Endothelial cell of umbilical vein (primary cell): Measurements from ENCODE around the gene PLAC8L1.

Experiments used
- CTCF ChIP-seq, 2 donors: IDR thresholded peaks; 1 replicate in 1 of 2; 2 replicates in 1 of 2; pipeline ENCODE4 v1.5.1; 2011; ENCODE audit warnings: low read length in 2 of 2, mild to moderate bottlenecking in 2 of 2, moderate library complexity in 2 of 2, control low read depth in 1 of 2, inconsistent platforms in 1 of 2, low read depth in 1 of 2; ENCODE audit not compliant: insufficient read depth in 1 of 2; ENCODE audit errors: extremely low read depth in 1 of 2
- EZH2 ChIP-seq: IDR thresholded peaks from 2 replicates; pipeline ENCODE4 v1.6.1; 2012; ENCODE audit warnings: borderline replicate concordance, low read depth, mild to moderate bottlenecking, moderate library complexity, low read length, inconsistent platforms; ENCODE audit not compliant: severe bottlenecking
- FOS ChIP-seq: IDR thresholded peaks from 2 replicates; pipeline ENCODE4 v1.6.1; 2011; ENCODE audit warnings: mild to moderate bottlenecking, low read length, moderate library complexity, borderline replicate concordance; ENCODE audit not compliant: insufficient read depth
- GATA2 ChIP-seq: IDR thresholded peaks from 2 replicates; pipeline ENCODE4 v1.7.0; 2011; ENCODE audit warnings: low read depth, mild to moderate bottlenecking, moderate library complexity, mixed read lengths, low read length; ENCODE audit not compliant: insufficient read length, insufficient read depth
- JUN ChIP-seq: IDR thresholded peaks from 2 replicates; pipeline ENCODE4 v1.6.1; 2011; ENCODE audit warnings: borderline replicate concordance, low read depth; ENCODE audit not compliant: insufficient read length, insufficient read depth
- MAX ChIP-seq: IDR thresholded peaks from 2 replicates; pipeline ENCODE4 v1.6.1; 2011; ENCODE audit not compliant: insufficient read depth, insufficient read length
- MYC ChIP-seq: IDR thresholded peaks from one replicate; pipeline ENCODE4 v1.6.1; 2011; ENCODE audit warnings: mild to moderate bottlenecking, low read depth, low read length
- POLR2A ChIP-seq: IDR thresholded peaks from 2 replicates; pipeline ENCODE4 v1.6.1; 2012; ENCODE audit warnings: low read depth, mild to moderate bottlenecking, control low read depth, low read length
- POLR2AphosphoS5 ChIP-seq: IDR thresholded peaks from 2 replicates; pipeline ENCODE4 v1.6.1; 2012; ENCODE audit warnings: low read depth, mild to moderate bottlenecking, control low read depth, low read length, moderate library complexity; ENCODE audit not compliant: insufficient read depth

GRCh38 chr5:146040527-146040926 lies 64.8 kb downstream of the PLAC8L1 start:
- TF ChIP-seq FOS (no peak), POLR2A (no peak), CTCF (IDR thresholded peaks at IDR 0.05; ENCODE audit: extremely low read depth in 1 of 2, insufficient read depth in 1 of 2, low read depth in 1 of 2, low read length in 2 of 2) (no peak), MAX (no peak), MYC (no peak), EZH2 (no peak), POLR2AphosphoS5 (no peak), JUN (no peak), GATA2 (no peak)
